Trophoblast cell (in vitro differentiated cells and primary cell): ENCODE results near the gene SMIM22.

ENCODE experiments used
- DNase-seq, 2 donors: peaks; one replicate each; pipeline ENCODE4 v3.0.0-alpha.2; 2016
- H2AFZ ChIP-seq: 2 replicates; pipeline ENCODE4 v1.6.1; 2013; ENCODE audit warnings: low read length, moderate library complexity, mild to moderate bottlenecking; ENCODE audit not compliant: insufficient read depth, poor library complexity
- H2AK5ac ChIP-seq: 2 replicates; pipeline ENCODE4 v1.6.1; 2013; ENCODE audit warnings: mild to moderate bottlenecking, low read length
- H2BK120ac ChIP-seq: 2 replicates; pipeline ENCODE4 v1.6.1; 2013; ENCODE audit warnings: low read length, mild to moderate bottlenecking, moderate library complexity; ENCODE audit not compliant: insufficient read depth, poor library complexity
- H2BK12ac ChIP-seq: 2 replicates; pipeline ENCODE4 v1.6.1; 2013; ENCODE audit warnings: mild to moderate bottlenecking, low read length, moderate library complexity
- H2BK5ac ChIP-seq: 2 replicates; pipeline ENCODE4 v1.6.1; 2013; ENCODE audit warnings: low read length, low read depth, moderate library complexity, mild to moderate bottlenecking; ENCODE audit not compliant: poor library complexity
- H3K14ac ChIP-seq: 2 replicates; pipeline ENCODE4 v1.6.1; 2013; ENCODE audit warnings: mild to moderate bottlenecking, low read length
- H3K18ac ChIP-seq: 2 replicates; pipeline ENCODE4 v1.6.1; 2013; ENCODE audit warnings: mild to moderate bottlenecking, low read length
- H3K23ac ChIP-seq: 2 replicates; pipeline ENCODE4 v1.6.1; 2013; ENCODE audit warnings: low read length
- H3K27ac ChIP-seq: 2 replicates; pipeline ENCODE4 v1.5.1; 2013; ENCODE audit warnings: low read depth, mild to moderate bottlenecking, inconsistent platforms, low read length, moderate library complexity
- H3K27me3 ChIP-seq: 2 replicates; pipeline ENCODE4 v1.6.1; 2013; ENCODE audit warnings: inconsistent platforms, mild to moderate bottlenecking, low read length, moderate library complexity; ENCODE audit not compliant: insufficient read depth
- H3K36me3 ChIP-seq, 2 experiments: 1 replicate in 1 of 2; 2 replicates in 1 of 2; pipeline ENCODE4 v1.6.1; 2013; ENCODE audit warnings: low read length in 2 of 2, mild to moderate bottlenecking in 2 of 2, moderate library complexity in 1 of 2; ENCODE audit not compliant: insufficient read depth in 2 of 2, control insufficient read depth in 1 of 2
- H3K4ac ChIP-seq: 2 replicates; pipeline ENCODE4 v1.6.1; 2013; ENCODE audit warnings: low read depth, mild to moderate bottlenecking, low read length, moderate library complexity
- H3K4me1 ChIP-seq, 2 experiments: 1 replicate in 1 of 2; 2 replicates in 1 of 2; pipeline ENCODE4 v1.6.1; 2013; ENCODE audit warnings: low read length in 2 of 2, mild to moderate bottlenecking in 2 of 2, moderate library complexity in 1 of 2; ENCODE audit not compliant: insufficient read depth in 2 of 2, control insufficient read depth in 1 of 2
- H3K4me2 ChIP-seq: 2 replicates; pipeline ENCODE4 v1.6.1; 2013; ENCODE audit warnings: inconsistent platforms, mild to moderate bottlenecking, low read length, moderate library complexity
- H3K4me3 ChIP-seq: 2 replicates; pipeline ENCODE4 v1.5.1; 2013; ENCODE audit warnings: mild to moderate bottlenecking, low read depth, low read length, inconsistent platforms
- H3K79me1 ChIP-seq: one replicate; pipeline ENCODE4 v1.6.1; 2013; ENCODE audit warnings: low read length
- H3K79me2 ChIP-seq: 2 replicates; pipeline ENCODE4 v1.6.1; 2013; ENCODE audit warnings: low read length, mild to moderate bottlenecking; ENCODE audit not compliant: control insufficient read depth, insufficient read depth, poor library complexity
- H3K9ac ChIP-seq: 2 replicates; pipeline ENCODE4 v1.6.1; 2013; ENCODE audit warnings: mild to moderate bottlenecking, low read length
- H3K9me3 ChIP-seq: 2 replicates; pipeline ENCODE4 v1.6.1; 2013; ENCODE audit warnings: low read depth, mild to moderate bottlenecking, control low read depth, inconsistent platforms, low read length; ENCODE audit not compliant: insufficient read depth
- H4K12ac ChIP-seq: 2 replicates; pipeline ENCODE4 v1.6.1; 2013; ENCODE audit warnings: low read depth, mild to moderate bottlenecking, low read length, moderate library complexity
- H4K8ac ChIP-seq: 2 replicates; pipeline ENCODE4 v1.6.1; 2013; ENCODE audit warnings: low read depth, mild to moderate bottlenecking, low read length, moderate library complexity
- H4K91ac ChIP-seq: one replicate; pipeline ENCODE4 v1.6.1; 2013; ENCODE audit warnings: low read depth, mild to moderate bottlenecking, low read length, moderate library complexity
- WGBS: extraction: QIAGEN DNeasy Blood & Tissue Kit; methylation state at CpG from one replicate; pipeline ENCODE4 v1.1.7; 2013; ENCODE audit warnings: missing lambda C conversion rate; ENCODE audit not compliant: insufficient read length, insufficient coverage; ENCODE audit errors: extremely low coverage; 5-methylcytosine and 5-hydroxymethylcytosine counted together

The SMIM22 gene

GRCh38 chr16:4778050-4778392 is 17.1 kb upstream of the SMIM22 start:
- Histone ChIP-seq H4K12ac (no peak overlapping the region), H3K4me2 (no peak overlapping the region)

GRCh38 chr16:4780235-4780634 is 14.9 kb upstream of the SMIM22 start:
- Histone ChIP-seq H3K9ac (no peak overlapping the region), H3K79me2 (no peaks in the 10 kb centered on the region), H2AK5ac (no peak overlapping the region), H4K8ac (no peak overlapping the region), H3K4me2 (no peak overlapping the region), H3K27ac (no peak overlapping the region), H2BK12ac (no peak overlapping the region), H3K4me1 (peaks cover 0 to 2% of the 10 kb centered on the region in 2 experiments), H3K4me3 (no peak overlapping the region), H3K14ac (no peak overlapping the region), H3K27me3 (no peaks in the 10 kb centered on the region), H4K91ac (no peak overlapping the region), H2BK5ac (no peak overlapping the region), H3K18ac (no peak overlapping the region), H3K4ac (no peak overlapping the region), H3K79me1 (no peaks in the 10 kb centered on the region), H4K12ac (no peak overlapping the region), H3K9me3 (peaks cover 7% of the 10 kb centered on the region), H2AFZ (no peak overlapping the region), H3K23ac (no peak overlapping the region), H2BK120ac (no peak overlapping the region), H3K36me3 (no peaks in the 10 kb centered on the region)
- WGBS: no CpG with 5 or more reads among the region's 4 CpGs
- no peak for DNase-seq

More at GRCh38 chr16:4778050-4778392, 17.1 kb upstream of the SMIM22 start:
- Histone ChIP-seq H3K4ac (no peak overlapping the region), H2BK12ac (no peak overlapping the region), H2AFZ (no peak overlapping the region), H3K4me1 (peaks cover 0 to 2% of the 10 kb centered on the region in 2 experiments), H3K9me3 (peaks cover 3% of the 10 kb centered on the region), H3K36me3 (no peaks in the 10 kb centered on the region), H3K4me3 (no peak overlapping the region), H3K27ac (no peak overlapping the region), H3K14ac (no peak overlapping the region), H2BK120ac (no peak overlapping the region), H4K8ac (no peak overlapping the region), H2AK5ac (no peak overlapping the region), H3K27me3 (no peaks in the 10 kb centered on the region), H3K79me1 (no peaks in the 10 kb centered on the region), H3K79me2 (no peaks in the 10 kb centered on the region), H3K9ac (no peak overlapping the region), H2BK5ac (no peak overlapping the region), H4K91ac (no peak overlapping the region), H3K23ac (no peak overlapping the region), H3K18ac (no peak overlapping the region)
- WGBS: no CpG with 5 or more reads among the region's 5 CpGs
- DNase-seq: no peak

DNA sequence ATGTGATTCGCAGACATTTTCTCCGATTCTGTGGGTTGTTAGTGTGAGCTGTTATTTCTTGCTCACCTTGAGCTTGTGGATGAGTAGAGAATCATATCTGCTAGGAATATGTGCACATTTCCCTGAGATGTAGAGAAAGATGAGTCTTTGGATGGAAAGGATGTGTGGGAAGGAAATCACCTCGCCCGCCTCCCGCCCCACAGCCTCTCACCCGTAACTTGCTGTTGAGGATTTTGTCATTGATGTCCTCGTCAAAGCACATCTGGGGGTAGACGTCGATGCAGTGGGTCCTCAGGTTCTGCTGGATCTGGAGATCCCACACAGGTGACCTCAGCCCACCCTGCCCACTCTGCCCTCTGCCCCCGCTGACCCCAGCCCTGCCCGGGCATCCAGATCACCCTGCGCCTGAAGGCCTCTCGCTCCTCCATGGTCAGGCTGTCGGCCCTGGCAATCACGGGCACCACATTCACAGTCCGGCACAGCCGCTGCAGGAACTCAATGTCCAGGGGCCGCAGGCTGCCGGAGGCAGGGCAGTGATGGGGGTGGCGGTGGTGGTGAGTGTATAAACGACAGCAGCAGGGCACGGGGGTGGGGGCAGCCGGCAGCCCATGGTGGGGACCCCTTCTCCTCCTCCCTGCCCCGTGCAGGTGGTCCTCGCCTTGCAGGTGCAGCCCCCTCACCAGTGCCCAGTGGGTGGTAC is 11.8 kb upstream of the SMIM22 start:
- H2AFZ ChIP-seq: no peak overlapping the region
- no peak overlapping the region for H3K4me3 ChIP-seq
- H4K12ac ChIP-seq: no peak overlapping the region
- peaks cover 7% of the 10 kb centered on the region for H3K9me3 ChIP-seq
- H2BK120ac ChIP-seq: no peak overlapping the region
- H3K79me2 ChIP-seq: no peaks in the 10 kb centered on the region
- H3K18ac ChIP-seq: no peak overlapping the region
- no peak overlapping the region for H2AK5ac ChIP-seq
- no peak for DNase-seq
- no peak overlapping the region for H3K4me2 ChIP-seq
- no peak overlapping the region for H3K9ac ChIP-seq
- H4K8ac ChIP-seq: no peak overlapping the region
- H3K27ac ChIP-seq: no peak overlapping the region
- no peaks in the 10 kb centered on the region for H3K79me1 ChIP-seq
- H4K91ac ChIP-seq: no peak overlapping the region
- H3K4ac ChIP-seq: no peak overlapping the region
- no peak overlapping the region for H2BK5ac ChIP-seq
- no peak overlapping the region for H3K23ac ChIP-seq
- H3K14ac ChIP-seq: no peak overlapping the region
- no peaks in the 10 kb centered on the region for H3K4me1 ChIP-seq
- no peaks in the 10 kb centered on the region for H3K27me3 ChIP-seq
- H2BK12ac ChIP-seq: no peak overlapping the region
- no peaks in the 10 kb centered on the region for H3K36me3 ChIP-seq
- no CpG with 5 or more reads among the region's 25 CpGs for WGBS

- no CpG with 5 or more reads among the region's 16 CpGs for WGBS
Observed at GRCh38 chr16:4783951-4784336, 11.2 kb upstream of the SMIM22 start.

More at GRCh38 chr16:4783951-4784336, 11.2 kb upstream of the SMIM22 start:
- Histone ChIP-seq H3K79me1 (no peaks in the 10 kb centered on the region), H3K27me3 (no peaks in the 10 kb centered on the region), H4K91ac (no peak overlapping the region), H3K27ac (no peak overlapping the region), H2BK12ac (no peak overlapping the region), H3K4me3 (no peak overlapping the region), H3K4ac (no peak overlapping the region), H2AFZ (no peak overlapping the region), H3K14ac (no peak overlapping the region), H3K9me3 (peaks cover 7% of the 10 kb centered on the region), H3K23ac (no peak overlapping the region), H3K4me1 (no peaks in the 10 kb centered on the region), H3K9ac (no peak overlapping the region), H4K12ac (no peak overlapping the region), H2BK120ac (no peak overlapping the region), H3K4me2 (no peak overlapping the region), H3K36me3 (no peaks in the 10 kb centered on the region), H2AK5ac (no peak overlapping the region), H3K18ac (no peak overlapping the region), H3K79me2 (no peaks in the 10 kb centered on the region), H2BK5ac (no peak overlapping the region), H4K8ac (no peak overlapping the region)
- DNase-seq: no peak
